B cell (primary cell): Measurements from ENCODE around the gene SULT1A2.

Experiments used
- CTCF ChIP-seq: fragments of 200-600 bp; IDR thresholded peaks from one replicate; pipeline ENCODE4 v1.8.0; 2022; ENCODE audit warnings: antibody characterized with exemption, mild to moderate bottlenecking
- EZH2 ChIP-seq: IDR thresholded peaks from 2 replicates; pipeline ENCODE4 v1.6.1; 2012; ENCODE audit warnings: borderline replicate concordance, low read depth, mild to moderate bottlenecking, moderate library complexity, low read length; ENCODE audit not compliant: insufficient read depth, poor library complexity, severe bottlenecking

DNA sequence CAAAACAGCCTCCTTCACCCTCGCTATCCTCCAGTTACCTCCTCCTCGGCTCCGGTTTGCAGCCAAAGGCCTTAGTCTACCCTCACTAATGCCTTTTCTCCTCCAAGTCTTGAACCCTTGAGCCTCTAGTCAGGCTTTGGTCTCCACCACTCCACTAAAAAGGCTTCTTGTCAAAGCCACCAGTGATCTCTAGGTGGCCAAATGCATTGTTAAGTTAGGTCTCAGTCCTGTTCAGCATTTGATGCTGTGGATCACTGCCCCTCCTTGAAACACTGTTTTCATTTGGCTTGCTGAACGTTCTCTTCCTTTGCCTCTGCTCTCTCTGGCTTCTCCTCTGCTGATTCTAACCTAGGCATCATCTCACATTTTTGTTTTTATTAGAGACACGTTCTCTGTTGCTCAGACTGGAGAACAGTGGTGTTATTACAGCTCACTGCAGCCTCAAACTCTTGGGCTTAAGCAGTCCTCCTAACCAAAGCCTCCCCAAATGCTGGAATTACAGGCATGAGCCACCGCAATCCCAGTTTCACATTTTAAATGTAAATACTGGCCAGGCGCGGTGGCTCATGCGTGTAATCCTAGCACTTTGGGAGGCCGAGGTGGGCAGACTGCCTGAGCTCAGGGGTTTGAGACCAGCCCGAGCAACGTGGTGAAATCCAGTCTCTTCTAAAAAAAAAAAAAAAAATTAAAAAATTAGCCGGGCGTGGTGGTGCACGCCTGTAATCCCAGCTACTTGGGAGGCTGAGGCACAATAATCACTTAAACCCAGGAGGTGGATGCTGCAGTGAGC lies 42.0 kb downstream of the SULT1A2 start:
- TF ChIP-seq CTCF: no peak
- TF ChIP-seq EZH2: no peak
